HCT116 (cell line): ENCODE measurements around the gene SENP1. TPM values are rescaled to one million over a fixed set of nuclear protein-coding genes. Genes with fewer than 3 reads are reported as not detected.

Experiments used
- ATAC-seq: fragments of 200-7000 bp; cut with Tn5 transposase; 2 replicates; pipeline ENCODE4 v1.9.1; 2020; ENCODE audit warnings: mild to moderate bottlenecking, moderate library complexity
- BruUV-seq: library from RNA; stranded (reverse); fragments of 400-500 nt; replicated peaks from 2 replicates; lab custom pipeline; 2021; lab: Mats Ljungman, UMichigan
- CTCF ChIA-PET: fragments of 300-600 bp; sonication (Branson Sonifier 250); formaldehyde crosslinking; loops from one replicate; lab custom pipeline; 2021; ENCODE audit warnings: antibody characterized with exemption; lab: Charles Lee
- POLR2A ChIA-PET: fragments of 300-600, 350-600 bp; sonication (Branson Sonifier 250); formaldehyde crosslinking; loops from one replicate; lab custom pipeline; 2021; ENCODE audit warnings: antibody characterized with exemption; lab: Charles Lee
- RAD21 ChIA-PET, 2 experiments: fragments of 300-600 bp; sonication (Branson Sonifier 250); formaldehyde crosslinking; loops; one replicate each; lab custom pipeline; 2023; ENCODE audit warnings: low total read pairs in 2 of 2; ENCODE audit not compliant: uncharacterized antibody in 2 of 2, unreplicated experiment in 2 of 2, low non-redundant PET in 1 of 2; lab: Charles Lee
- DNase-seq: peaks from one replicate; pipeline ENCODE4 v3.0.0-alpha.2; 2010; ENCODE audit warnings: low read depth, low spot score
- H2AFZ ChIP-seq: fragments of 200-600 bp; shearing (Covaris generic), sonication (generic); 2 replicates; pipeline ENCODE4 v1.6.1; 2017; ENCODE audit warnings: low read depth, mixed run types, mixed read lengths, antibody characterized with exemption, low read length; ENCODE audit not compliant: poor library complexity, severe bottlenecking
- H3K27ac ChIP-seq: 2 replicates; pipeline ENCODE4 v1.5.1; 2012; ENCODE audit warnings: low read depth, low read length
- H3K27me3 ChIP-seq: fragments of 200-600 bp; sonication (generic); 2 replicates; pipeline ENCODE4 v1.6.1; 2016; ENCODE audit warnings: mixed run types, low read length, mixed read lengths; ENCODE audit not compliant: insufficient read depth
- H3K36me3 ChIP-seq, 2 experiments: fragments of 200-500 bp in 1 of 2; fragments of 200-600 bp in 1 of 2; sonication (Bioruptor generic) in 1 of 2; sonication (generic) in 1 of 2; 2 replicates each; pipeline versions ENCODE4 v1.5.1 to v1.6.1; 2014 to 2016; ENCODE audit warnings: low read length in 2 of 2, inconsistent platforms in 1 of 2, mixed read lengths in 1 of 2, mixed run types in 1 of 2; ENCODE audit not compliant: insufficient read depth in 2 of 2, control insufficient read depth in 1 of 2
- H3K4me1 ChIP-seq, 2 experiments: fragments of 200-600 bp in 1 of 2; sonication (generic) in 1 of 2; 2 replicates each; pipeline versions ENCODE4 v1.5.1 to v1.6.1; 2012 to 2017; ENCODE audit warnings: low read length in 2 of 2, inconsistent platforms in 1 of 2, mild to moderate bottlenecking in 1 of 2, mixed read lengths in 1 of 2, mixed run types in 1 of 2, moderate library complexity in 1 of 2; ENCODE audit not compliant: insufficient read depth in 2 of 2, control insufficient read depth in 1 of 2
- H3K4me2 ChIP-seq: fragments of 200-600 bp; sonication (generic); 2 replicates; pipeline ENCODE4 v1.6.1; 2017; ENCODE audit warnings: mixed run types, low read length, mixed read lengths
- H3K4me3 ChIP-seq, 2 experiments: fragments of 200-600 bp in 1 of 2; sonication (generic) in 1 of 2; replicated peaks in 1 of 2; 2 replicates each; pipeline ENCODE4 v1.5.1; 2011 to 2016; ENCODE audit warnings: low read length in 2 of 2, control low read depth in 1 of 2, low read depth in 1 of 2, mild to moderate bottlenecking in 1 of 2, mixed read lengths in 1 of 2, mixed run types in 1 of 2
- H3K79me2 ChIP-seq: fragments of 200-600 bp; sonication (generic); 2 replicates; pipeline ENCODE4 v1.6.1; 2017; ENCODE audit warnings: mild to moderate bottlenecking, mixed run types, low read length, moderate library complexity, mixed read lengths; ENCODE audit not compliant: insufficient read depth
- H3K9ac ChIP-seq: fragments of 200-600 bp; sonication (generic); 2 replicates; pipeline ENCODE4 v1.6.1; 2016; ENCODE audit warnings: low read length, mixed read lengths
- H3K9me2 ChIP-seq: fragments of 200-600 bp; sonication (generic), shearing (Covaris generic); 2 replicates; pipeline ENCODE4 v1.6.1; 2017; ENCODE audit warnings: mixed run types, mild to moderate bottlenecking, moderate library complexity; ENCODE audit not compliant: insufficient read depth
- H3K9me3 ChIP-seq, 2 experiments: fragments of 200-500 bp in 1 of 2; fragments of 200-600 bp in 1 of 2; sonication (Bioruptor generic) in 1 of 2; sonication (generic) in 1 of 2; 2 replicates each; pipeline ENCODE4 v1.6.1; 2014 to 2017; ENCODE audit warnings: low read length in 2 of 2, mixed read lengths in 2 of 2, inconsistent platforms in 1 of 2, low read depth in 1 of 2, mild to moderate bottlenecking in 1 of 2, mixed run types in 1 of 2, moderate library complexity in 1 of 2; ENCODE audit not compliant: control insufficient read depth in 1 of 2, insufficient read depth in 1 of 2
- H4K20me1 ChIP-seq: fragments of 200-600 bp; sonication (generic), shearing (Covaris generic); 2 replicates; pipeline ENCODE4 v1.6.1; 2017; ENCODE audit warnings: mixed run types, mild to moderate bottlenecking, moderate library complexity; ENCODE audit not compliant: insufficient read depth
- ELF1 ChIP-seq: IDR thresholded peaks from 2 replicates; pipeline ENCODE4 v1.6.1; 2012; ENCODE audit warnings: low read depth, borderline replicate concordance
- EZH2 ChIP-seq: fragments of 200-600 bp; sonication (generic); IDR thresholded peaks from 2 replicates; pipeline ENCODE4 v1.6.1; 2017; ENCODE audit warnings: antibody characterized with exemption, mixed run types
- FOSL1 ChIP-seq: IDR thresholded peaks from 2 replicates; pipeline ENCODE4 v1.6.1; 2012; ENCODE audit warnings: low read depth
- JUND ChIP-seq: IDR thresholded peaks from 2 replicates; pipeline ENCODE4 v1.6.1; 2012
- POLR2AphosphoS5 ChIP-seq: IDR thresholded peaks from 2 replicates; pipeline ENCODE4 v1.6.1; 2011; ENCODE audit warnings: mild to moderate bottlenecking, low read depth, low read length, moderate library complexity
- RAD21 ChIP-seq: IDR thresholded peaks from 2 replicates; pipeline ENCODE4 v1.6.1; 2012; ENCODE audit warnings: low read depth, mild to moderate bottlenecking
- SIN3A ChIP-seq: IDR thresholded peaks from 2 replicates; pipeline ENCODE4 v1.6.1; 2012; ENCODE audit warnings: low read depth
- SP1 ChIP-seq: IDR thresholded peaks from 2 replicates; pipeline ENCODE4 v1.6.1; 2012; ENCODE audit warnings: low read depth
- ZNF274 ChIP-seq: fragments of 200-500 bp; sonication (Bioruptor generic); IDR thresholded peaks from 2 replicates; pipeline ENCODE4 v1.6.1; 2014; ENCODE audit warnings: mild to moderate bottlenecking, low read depth, low read length, inconsistent platforms
- intact Hi-C: fragments of 100-400 bp; cut with micrococcal nuclease; formaldehyde crosslinking; loops from 2 replicates; pipeline ENCODE4 v1.10.0; 2022
- total RNA-seq: library from RNA; stranded (reverse); gene quantifications from one replicate; pipeline ENCODE4 v1.2.1, GENCODE V29; 2021; ENCODE audit not compliant: unreplicated experiment
- TF ChIP-seq, protein P1 (sequence below): IDR thresholded peaks from 2 replicates; pipeline ENCODE4 v1.6.1; 2012
- TF ChIP-seq, protein P2 (sequence below): IDR thresholded peaks from 2 replicates; pipeline ENCODE4 v1.6.1; 2012
- TF ChIP-seq, protein P3 (sequence below): IDR thresholded peaks from 2 replicates; pipeline ENCODE4 v1.6.1; 2012; ENCODE audit warnings: low read depth
- TF ChIP-seq, protein P4 (sequence below): IDR thresholded peaks from 2 replicates; pipeline ENCODE4 v1.6.1; 2011; ENCODE audit warnings: mild to moderate bottlenecking, low read length, moderate library complexity; ENCODE audit not compliant: insufficient replicate concordance; ENCODE audit errors: extremely low read depth

SENP1 gene
- total RNA-seq, 1 experiment from 2014 or later, result 17.7 TPM

DNA sequence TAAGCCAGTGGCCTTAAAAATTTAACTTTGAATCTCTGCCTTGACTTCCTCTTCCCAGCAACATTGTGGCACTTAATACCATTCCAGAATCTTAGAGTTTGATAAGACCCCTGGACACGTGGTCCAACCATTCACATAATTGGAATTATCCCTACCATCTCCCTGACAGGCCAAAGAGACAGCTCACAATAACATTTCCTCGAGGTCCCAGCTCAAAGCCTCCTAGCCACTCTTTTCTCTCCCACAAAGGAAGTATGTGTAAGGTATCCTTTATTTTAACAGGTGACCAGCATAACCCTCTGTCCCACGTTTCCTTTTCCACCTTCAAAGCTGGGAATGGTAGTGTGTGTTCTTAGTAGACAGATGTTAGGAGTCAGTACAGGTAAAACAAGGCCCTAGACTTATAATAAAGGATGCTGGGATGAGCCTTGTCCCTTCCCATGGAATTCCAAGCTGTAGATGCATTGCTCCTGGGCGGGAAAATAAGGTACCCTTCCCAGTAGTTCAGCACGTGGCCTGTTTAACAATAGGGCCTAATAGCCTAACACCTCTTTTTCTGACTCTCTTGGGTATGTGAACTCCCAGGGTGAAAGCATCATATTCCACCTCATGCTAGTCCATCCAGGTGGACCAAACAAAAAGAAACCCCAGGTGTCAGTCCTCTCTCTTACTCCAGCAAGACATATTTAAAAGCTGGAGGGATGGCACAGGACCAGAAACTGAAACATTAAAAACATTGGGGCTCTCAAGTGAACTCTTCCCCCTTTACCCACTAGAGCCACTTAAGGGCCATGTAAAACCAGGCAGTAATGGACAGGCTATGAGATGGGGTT is 64.1 kb downstream of the SENP1 start:
- Histone ChIP-seq H3K4me1 (no peaks in the 10 kb centered on the region), H4K20me1 (no peaks in the 10 kb centered on the region), H3K9me3 (no peaks in the 10 kb centered on the region), H3K27me3 (no peaks in the 10 kb centered on the region), H3K79me2 (no peaks in the 10 kb centered on the region), H3K27ac (no peak overlapping the region), H2AFZ (no peak overlapping the region), H3K36me3 (peaks cover 15 to 21% of the 10 kb centered on the region in 2 experiments), H3K9me2 (no peaks in the 10 kb centered on the region; the same call in 1 of the 2 replicates), H3K4me3 (no peak overlapping the region), H3K9ac (no peak overlapping the region), H3K4me2 (no peak overlapping the region)
- ChIA-PET RAD21 (no interaction called here), POLR2A (no interaction called here), CTCF (no interaction called here)
- TF ChIP-seq, protein P1, sequence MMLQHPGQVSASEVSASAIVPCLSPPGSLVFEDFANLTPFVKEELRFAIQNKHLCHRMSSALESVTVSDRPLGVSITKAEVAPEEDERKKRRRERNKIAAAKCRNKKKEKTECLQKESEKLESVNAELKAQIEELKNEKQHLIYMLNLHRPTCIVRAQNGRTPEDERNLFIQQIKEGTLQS, result no peak
- TF ChIP-seq SIN3A (no peak), ZNF274 (no peak), JUND (no peak), SP1 (no peak), RAD21 (no peak), POLR2AphosphoS5 (no peak)
- TF ChIP-seq, protein P2, sequence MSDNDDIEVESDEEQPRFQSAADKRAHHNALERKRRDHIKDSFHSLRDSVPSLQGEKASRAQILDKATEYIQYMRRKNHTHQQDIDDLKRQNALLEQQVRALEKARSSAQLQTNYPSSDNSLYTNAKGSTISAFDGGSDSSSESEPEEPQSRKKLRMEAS, result no peak
- DNase-seq (no peak), ATAC-seq (no peak)
- intact Hi-C loops, result no loop called here
- BruUV-seq, result no TSS peak

DNA sequence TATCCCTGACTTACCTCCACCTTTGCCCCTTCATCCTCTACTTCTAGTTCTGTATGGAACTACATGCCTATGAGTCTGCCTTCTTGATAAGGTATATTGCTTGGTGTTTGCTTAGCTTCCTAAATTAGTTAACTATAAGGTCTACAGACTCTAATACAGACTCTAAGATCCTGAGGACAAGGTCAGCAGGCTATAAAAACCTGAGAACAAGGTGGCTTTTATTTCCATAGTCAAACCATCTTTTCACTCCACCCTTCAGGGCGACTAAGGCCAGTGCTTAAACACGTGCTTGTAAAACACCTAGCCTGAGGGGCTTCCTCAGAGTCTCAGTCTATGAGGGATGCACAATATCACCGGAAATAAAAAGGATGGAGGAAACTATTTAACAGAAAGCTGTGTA is 65.5 kb downstream of the SENP1 start:
- H3K4me1 ChIP-seq, result no peaks in the 10 kb centered on the region
- H3K9ac ChIP-seq, result no peak overlapping the region
- TF ChIP-seq, protein P1, result no peak
- TF ChIP-seq FOSL1, result no peak
- no peak for TF ChIP-seq JUND
- no peak for TF ChIP-seq ELF1
- TF ChIP-seq, protein P3, sequence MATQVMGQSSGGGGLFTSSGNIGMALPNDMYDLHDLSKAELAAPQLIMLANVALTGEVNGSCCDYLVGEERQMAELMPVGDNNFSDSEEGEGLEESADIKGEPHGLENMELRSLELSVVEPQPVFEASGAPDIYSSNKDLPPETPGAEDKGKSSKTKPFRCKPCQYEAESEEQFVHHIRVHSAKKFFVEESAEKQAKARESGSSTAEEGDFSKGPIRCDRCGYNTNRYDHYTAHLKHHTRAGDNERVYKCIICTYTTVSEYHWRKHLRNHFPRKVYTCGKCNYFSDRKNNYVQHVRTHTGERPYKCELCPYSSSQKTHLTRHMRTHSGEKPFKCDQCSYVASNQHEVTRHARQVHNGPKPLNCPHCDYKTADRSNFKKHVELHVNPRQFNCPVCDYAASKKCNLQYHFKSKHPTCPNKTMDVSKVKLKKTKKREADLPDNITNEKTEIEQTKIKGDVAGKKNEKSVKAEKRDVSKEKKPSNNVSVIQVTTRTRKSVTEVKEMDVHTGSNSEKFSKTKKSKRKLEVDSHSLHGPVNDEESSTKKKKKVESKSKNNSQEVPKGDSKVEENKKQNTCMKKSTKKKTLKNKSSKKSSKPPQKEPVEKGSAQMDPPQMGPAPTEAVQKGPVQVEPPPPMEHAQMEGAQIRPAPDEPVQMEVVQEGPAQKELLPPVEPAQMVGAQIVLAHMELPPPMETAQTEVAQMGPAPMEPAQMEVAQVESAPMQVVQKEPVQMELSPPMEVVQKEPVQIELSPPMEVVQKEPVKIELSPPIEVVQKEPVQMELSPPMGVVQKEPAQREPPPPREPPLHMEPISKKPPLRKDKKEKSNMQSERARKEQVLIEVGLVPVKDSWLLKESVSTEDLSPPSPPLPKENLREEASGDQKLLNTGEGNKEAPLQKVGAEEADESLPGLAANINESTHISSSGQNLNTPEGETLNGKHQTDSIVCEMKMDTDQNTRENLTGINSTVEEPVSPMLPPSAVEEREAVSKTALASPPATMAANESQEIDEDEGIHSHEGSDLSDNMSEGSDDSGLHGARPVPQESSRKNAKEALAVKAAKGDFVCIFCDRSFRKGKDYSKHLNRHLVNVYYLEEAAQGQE, result no peak
- TF ChIP-seq, protein P4, sequence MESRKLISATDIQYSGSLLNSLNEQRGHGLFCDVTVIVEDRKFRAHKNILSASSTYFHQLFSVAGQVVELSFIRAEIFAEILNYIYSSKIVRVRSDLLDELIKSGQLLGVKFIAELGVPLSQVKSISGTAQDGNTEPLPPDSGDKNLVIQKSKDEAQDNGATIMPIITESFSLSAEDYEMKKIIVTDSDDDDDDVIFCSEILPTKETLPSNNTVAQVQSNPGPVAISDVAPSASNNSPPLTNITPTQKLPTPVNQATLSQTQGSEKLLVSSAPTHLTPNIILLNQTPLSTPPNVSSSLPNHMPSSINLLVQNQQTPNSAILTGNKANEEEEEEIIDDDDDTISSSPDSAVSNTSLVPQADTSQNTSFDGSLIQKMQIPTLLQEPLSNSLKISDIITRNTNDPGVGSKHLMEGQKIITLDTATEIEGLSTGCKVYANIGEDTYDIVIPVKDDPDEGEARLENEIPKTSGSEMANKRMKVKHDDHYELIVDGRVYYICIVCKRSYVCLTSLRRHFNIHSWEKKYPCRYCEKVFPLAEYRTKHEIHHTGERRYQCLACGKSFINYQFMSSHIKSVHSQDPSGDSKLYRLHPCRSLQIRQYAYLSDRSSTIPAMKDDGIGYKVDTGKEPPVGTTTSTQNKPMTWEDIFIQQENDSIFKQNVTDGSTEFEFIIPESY, result no peak
- no peak for TF ChIP-seq SIN3A
- TF ChIP-seq EZH2, result no peak
- TF ChIP-seq, all 23 proteins: peak for 0
- DNase-seq (no peak), ATAC-seq (no peak)
- ChIA-PET POLR2A (no interaction called here), RAD21 (no interaction called here), CTCF (no interaction called here)
- Histone ChIP-seq H3K4me2 (no peak overlapping the region), H2AFZ (no peak overlapping the region), H3K79me2 (no peaks in the 10 kb centered on the region), H4K20me1 (no peaks in the 10 kb centered on the region), H3K36me3 (peaks cover 10 to 14% of the 10 kb centered on the region in 2 experiments), H3K9me2 (no peaks in the 10 kb centered on the region; the same call in 1 of the 2 replicates), H3K27ac (no peak overlapping the region), H3K4me3 (no peak overlapping the region), H3K9me3 (no peaks in the 10 kb centered on the region), H3K27me3 (no peaks in the 10 kb centered on the region)
- intact Hi-C loops, result no loop called here
- no TSS peak for BruUV-seq
